Epithelial cell of proximal tubule (primary cell): ENCODE results near the gene CDC42EP3. TPM values are rescaled to one million over a fixed set of nuclear protein-coding genes. Genes with fewer than 3 reads are reported as not detected.

Source experiments
- DNase-seq: peaks from one replicate; pipeline ENCODE4 v3.0.0-alpha.2; 2011; ENCODE audit warnings: low read depth
- H3K4me3 ChIP-seq: 2 replicates; pipeline ENCODE4 v1.5.1; 2011; ENCODE audit warnings: low read depth, mild to moderate bottlenecking, low read length
- total RNA-seq: library from RNA; depleted of rRNA; stranded (reverse); fragments of >200 nt; gene quantifications from 2 replicates; pipeline ENCODE4 v1.2.3, GENCODE V29; 2015
- TF ChIP-seq, protein P1 (sequence below): conservative IDR thresholded peaks from 2 replicates; pipeline ENCODE4 v1.5.1; 2012; ENCODE audit warnings: low read depth, mild to moderate bottlenecking, low read length

The CDC42EP3 gene
- total RNA-seq, 1 donor from 2014 or later = 30.0 TPM

DNA sequence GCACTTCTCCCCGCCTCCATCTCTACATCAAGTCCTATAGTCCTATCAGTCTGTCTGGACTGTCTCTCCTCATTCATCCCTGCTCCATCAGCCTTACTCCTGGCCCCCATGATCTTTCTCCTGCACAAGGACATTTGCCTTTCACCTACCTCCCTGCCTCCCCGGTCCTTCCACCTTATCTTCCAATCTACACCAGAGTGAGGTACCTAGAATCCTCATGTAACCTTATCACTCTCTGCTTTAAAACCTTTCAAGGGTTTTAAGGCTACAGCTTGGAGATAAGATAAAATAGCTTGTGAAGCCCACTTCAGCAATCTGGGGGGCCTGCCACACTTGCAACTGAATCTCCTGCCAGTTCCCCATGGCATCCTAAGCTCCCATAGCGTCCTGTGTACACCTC is 12.8 kb downstream of the CDC42EP3 start:
- H3K4me3 ChIP-seq = no peak overlapping the region
- DNase-seq = no peak
- TF ChIP-seq, protein P1, sequence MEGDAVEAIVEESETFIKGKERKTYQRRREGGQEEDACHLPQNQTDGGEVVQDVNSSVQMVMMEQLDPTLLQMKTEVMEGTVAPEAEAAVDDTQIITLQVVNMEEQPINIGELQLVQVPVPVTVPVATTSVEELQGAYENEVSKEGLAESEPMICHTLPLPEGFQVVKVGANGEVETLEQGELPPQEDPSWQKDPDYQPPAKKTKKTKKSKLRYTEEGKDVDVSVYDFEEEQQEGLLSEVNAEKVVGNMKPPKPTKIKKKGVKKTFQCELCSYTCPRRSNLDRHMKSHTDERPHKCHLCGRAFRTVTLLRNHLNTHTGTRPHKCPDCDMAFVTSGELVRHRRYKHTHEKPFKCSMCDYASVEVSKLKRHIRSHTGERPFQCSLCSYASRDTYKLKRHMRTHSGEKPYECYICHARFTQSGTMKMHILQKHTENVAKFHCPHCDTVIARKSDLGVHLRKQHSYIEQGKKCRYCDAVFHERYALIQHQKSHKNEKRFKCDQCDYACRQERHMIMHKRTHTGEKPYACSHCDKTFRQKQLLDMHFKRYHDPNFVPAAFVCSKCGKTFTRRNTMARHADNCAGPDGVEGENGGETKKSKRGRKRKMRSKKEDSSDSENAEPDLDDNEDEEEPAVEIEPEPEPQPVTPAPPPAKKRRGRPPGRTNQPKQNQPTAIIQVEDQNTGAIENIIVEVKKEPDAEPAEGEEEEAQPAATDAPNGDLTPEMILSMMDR = no peak

DNA sequence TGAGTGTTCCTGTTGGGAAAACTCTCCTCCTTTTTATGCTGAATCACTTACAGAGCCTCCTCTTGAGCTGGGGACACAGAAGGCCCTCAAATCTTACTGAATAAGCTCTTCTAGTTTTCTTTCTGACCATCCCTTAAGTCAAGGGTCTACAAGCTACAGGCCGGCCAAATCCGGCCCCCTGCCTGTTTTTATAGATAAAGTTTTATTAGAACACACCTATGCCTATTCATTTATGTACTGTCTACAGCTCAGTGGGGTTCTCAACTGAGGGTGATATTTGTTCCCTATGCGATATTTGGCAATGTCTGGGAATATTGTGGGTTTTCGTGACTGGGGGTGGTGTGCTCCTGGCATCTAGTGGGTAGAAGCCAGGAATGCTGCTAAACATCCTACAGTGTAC is 14.0 kb downstream of the CDC42EP3 start:
- no peak overlapping the region for H3K4me3 ChIP-seq
- TF ChIP-seq, protein P1 = no peak
- no peak for DNase-seq

DNA sequence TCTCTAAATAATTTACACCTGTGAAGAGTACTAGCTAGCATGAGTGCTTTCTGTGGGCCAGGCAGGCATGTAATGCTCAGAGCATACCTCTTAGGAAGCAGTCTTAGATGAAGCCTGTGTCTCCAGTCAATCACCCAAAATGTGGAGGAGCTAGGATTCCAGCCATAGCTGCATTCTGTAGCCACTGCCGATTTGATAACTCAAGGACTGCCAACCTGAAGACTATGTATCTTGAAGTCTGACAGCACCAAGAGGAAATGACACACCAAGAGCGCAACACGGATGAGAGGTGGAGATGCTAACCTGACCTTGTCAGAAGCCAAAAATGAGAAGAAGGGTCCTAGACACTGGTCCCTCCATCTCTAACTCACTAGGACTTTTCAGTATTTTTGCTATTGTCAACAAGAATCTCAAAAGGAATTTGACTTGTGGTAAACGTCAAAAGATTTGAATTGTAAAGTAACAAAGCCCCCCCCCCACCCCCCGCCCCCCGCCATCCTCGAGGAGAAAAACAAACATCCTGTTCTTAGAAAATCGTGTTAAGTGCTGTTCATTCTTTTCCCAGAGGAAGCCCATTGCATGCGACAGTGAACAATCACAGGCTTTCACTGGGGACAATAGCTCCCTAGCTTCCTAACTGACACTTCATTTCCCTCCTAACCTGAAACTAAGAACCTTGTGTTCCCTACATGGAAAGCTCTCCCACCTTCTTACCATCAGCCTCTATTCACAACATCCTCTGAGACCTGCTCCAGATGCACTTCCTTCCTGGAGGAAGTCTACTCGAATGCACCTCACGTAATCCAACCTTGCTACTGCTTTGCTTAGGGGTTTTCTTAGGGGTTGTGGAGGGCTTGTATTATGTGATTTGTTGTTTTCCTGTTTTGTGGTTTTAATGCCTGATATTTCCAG is 14.7 kb downstream of the CDC42EP3 start:
- no peak overlapping the region for H3K4me3 ChIP-seq
- TF ChIP-seq, protein P1 = no peak
- DNase-seq = no peak

DNA sequence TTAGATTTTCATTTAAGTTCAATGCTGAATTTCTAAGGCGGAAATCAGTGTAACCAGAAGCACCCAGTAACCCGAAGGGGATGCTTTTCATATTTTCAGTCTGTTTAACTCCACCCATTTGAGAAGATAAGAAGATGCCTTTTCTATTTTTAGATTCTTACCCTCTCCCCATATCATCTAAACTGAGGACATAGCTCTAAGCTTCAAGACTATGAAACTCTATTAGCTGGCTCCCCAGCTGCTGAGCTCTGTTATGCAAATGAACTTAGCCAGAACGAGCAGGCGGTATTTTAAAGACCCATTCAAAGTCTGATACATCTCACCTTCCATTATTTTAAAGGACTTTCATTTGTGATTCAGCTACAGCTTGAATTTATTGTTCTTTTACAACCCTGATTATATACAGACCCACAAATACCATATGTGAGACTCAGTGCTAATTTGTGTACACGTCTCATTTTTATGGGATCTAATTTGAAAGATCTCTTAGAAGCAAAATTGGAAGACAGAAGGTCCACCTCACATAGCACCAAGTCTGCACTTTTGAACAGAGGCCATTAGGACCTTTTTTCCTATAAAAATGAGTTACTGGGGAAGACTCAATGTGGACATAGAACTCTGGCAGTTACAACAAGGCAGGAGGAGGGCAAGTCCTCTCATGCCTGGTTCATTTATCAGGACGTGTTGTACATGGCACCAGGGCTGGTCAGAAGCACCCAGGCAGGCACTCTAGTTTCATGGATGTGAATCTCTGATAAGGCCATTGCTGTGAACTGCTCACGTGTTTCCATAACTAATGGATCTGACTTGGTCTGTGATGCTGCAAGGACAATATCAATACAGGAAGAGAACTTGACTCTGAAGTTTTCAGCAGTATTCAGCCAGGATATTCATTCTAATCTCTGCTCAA is 16.3 kb downstream of the CDC42EP3 start:
- TF ChIP-seq, protein P1 = no peak
- no peak overlapping the region for H3K4me3 ChIP-seq
- DNase-seq = no peak

DNA sequence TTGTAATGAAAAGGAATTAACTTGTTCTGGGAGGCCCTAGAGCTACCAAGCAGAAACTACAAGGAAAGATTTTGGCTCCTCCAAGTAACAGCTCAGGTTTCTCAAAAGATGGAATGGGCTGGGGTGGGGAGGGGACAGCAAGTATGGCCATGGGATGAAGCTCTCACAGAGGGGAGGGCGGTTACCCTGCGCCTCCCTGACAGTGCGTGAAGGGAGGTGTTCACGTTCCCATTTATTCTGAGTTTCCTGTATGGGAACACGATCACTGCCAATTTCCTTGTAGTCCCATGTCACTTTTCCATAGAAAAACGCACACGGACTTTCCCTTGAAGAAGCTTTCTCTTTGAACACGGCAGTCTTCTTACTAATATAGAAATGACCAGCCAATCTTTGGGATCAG is 17.0 kb downstream of the CDC42EP3 start:
- DNase-seq = no peak
- TF ChIP-seq, protein P1 = no peak
- no peak overlapping the region for H3K4me3 ChIP-seq

DNA sequence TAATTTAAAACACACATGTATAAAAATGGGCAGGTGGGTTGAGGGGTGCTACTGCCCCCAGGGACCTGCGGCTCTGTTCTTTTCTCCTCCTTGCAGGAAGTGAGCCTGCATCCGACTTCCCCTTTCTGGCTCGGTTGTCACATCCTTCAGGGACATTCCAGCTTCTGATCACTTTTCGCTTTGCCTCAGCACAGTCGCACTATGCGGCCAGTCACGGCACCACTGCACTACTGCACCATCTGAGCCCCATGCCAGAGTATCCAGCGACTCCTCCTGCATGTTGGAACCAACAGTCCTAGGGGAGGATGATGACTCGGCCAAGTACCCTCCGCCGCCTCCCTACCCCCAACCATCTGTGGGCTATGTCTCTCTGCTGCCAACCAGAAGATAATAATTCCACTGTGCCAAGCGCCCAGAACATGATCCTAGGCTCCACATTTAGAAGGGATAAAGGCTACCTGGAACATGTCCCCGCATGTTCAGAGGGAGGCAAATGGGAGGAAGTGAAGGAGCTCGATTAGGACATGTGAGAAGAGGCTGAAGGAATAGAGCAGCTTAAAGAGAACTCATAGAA is 17.6 kb downstream of the CDC42EP3 start:
- TF ChIP-seq, protein P1 = no peak

More for the DNA sequence above, 17.6 kb downstream of the CDC42EP3 start:
- no peak overlapping the region for H3K4me3 ChIP-seq
- DNase-seq = no peak
